Measurements from ENCODE around the gene TOB1. TPM values are rescaled to one million over a fixed set of nuclear protein-coding genes. Genes with fewer than 3 reads are reported as not detected.
A peak's percentile ranks its signal among the peaks of the same experiment; 100 is the strongest.

Gene TOB1
- polyA plus RNA-seq, 1 of the 3 experiments (the other 2 are of a cell fraction), result 19.3 TPM

DNA sequence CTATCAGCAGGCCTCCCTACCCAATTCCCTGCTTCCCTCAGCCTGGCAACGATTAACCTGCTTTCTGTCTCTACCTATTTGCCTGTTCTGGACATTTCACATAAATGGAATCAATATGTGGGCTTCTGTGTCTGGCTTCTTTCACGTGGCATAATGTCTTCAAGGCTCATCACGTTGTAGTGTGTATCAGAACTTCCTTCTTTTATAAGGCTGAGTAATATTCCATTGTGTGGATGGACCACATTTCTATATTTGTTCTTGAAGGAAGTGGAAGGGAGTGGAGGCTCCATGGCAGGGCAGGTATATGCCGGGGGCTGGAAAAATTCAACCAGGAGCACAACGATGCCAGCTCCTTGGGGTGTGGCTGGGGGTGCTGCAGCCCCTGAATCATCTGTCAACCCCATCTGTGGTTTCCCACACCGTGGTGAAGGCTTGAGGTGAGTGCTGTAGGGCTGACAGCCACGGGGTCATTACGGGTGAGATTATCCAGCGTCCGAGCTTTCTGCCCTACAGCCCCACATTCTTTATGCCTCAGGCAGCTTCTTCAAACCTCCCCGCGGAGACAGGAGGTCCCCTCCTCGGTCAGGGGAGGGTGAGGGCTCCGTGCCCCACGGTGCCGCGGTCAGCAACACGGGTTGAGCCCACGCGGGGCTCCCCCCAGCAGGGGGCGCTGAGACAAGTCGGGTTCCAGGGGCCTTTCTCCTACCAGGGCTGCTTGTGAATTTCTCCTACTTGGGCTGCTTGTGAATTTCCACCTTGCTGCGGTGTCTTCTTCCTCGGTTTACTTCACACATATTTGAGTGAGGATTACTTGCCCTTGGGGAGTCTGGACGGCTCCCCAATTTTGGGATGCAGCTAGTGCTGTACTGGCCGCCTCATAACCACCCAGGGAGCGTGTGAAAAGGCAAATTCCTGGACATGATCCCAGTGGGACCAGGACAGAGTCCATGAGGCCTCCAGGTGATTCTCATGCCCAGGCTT lies 49.1 kb downstream of the TOB1 start:
- Histone ChIP-seq H3K27me3 (ENCODE audit: insufficient read depth) (peaks cover 4% of the 10 kb centered on the region; the same call in 1 of the 2 replicates), H3K4me2 (0 out of 2 replicates have a peak overlapping the region, but pooled peaks have one; percentile 1), H3K4me3 (ENCODE audit: low read depth in 2 of 2, low read length in 1 of 2) (no peak overlapping the region; a peak in 1 of 4 replicates), H3K9me2 (no peaks in the 10 kb centered on the region), H2AFZ (ENCODE audit: low read depth) (no peak overlapping the region), H3K9me3 (no peaks in the 10 kb centered on the region), H4K20me1 (ENCODE audit: insufficient read depth) (no peaks in the 10 kb centered on the region), H3K36me3 (replicated peaks in 1 of 2; ENCODE audit: control insufficient read depth in 1 of 2, insufficient read depth in 2 of 2, low read length in 1 of 2) (no peaks in the 10 kb centered on the region), H3F3A (replicated peaks; ENCODE audit: insufficient read depth) (no peaks in the 10 kb centered on the region), H3K27ac (ENCODE audit: low read depth in 2 of 2, low read length in 1 of 2) (no peak overlapping the region), H3K4me1 (ENCODE audit: control insufficient read depth in 1 of 2, insufficient read depth in 2 of 2, low read depth in 1 of 2, low read length in 1 of 2) (no peaks in the 10 kb centered on the region; a peak in 1 of 4 replicates), H3K9ac (no peak overlapping the region), H3K79me2 (ENCODE audit: insufficient read depth) (no peaks in the 10 kb centered on the region)
- CTCF ChIA-PET, result interaction anchor here (0.6 to 8.3 kb wide), 27 partner anchors 10 to 336 kb away, joined by 3 to 71 read pairs (median 4); partner anchors contain the start of genes NME1 and WFIKKN2
- 34% methylated on average over 27 of the region's 27 CpGs for WGBS (ENCODE audit: low lambda C conversion rate)
- DNase-seq, result peak; percentile 84
- POLR2A ChIA-PET, result no interaction called here
- TF ChIP-seq MXI1 (IDR thresholded peaks at IDR 0.05; ENCODE audit: low read depth, low read length) (no peak), RFX5 (IDR thresholded peaks at IDR 0.05; ENCODE audit: low read length) (no peak), ELF1 (IDR thresholded peaks at IDR 0.05) (no peak), RAD21 (IDR thresholded peaks at IDR 0.05; ENCODE audit: low read length) (peak; percentile 44), JUND (IDR thresholded peaks at IDR 0.05) (no peak), TEAD4 (IDR thresholded peaks at IDR 0.05; ENCODE audit: borderline replicate concordance, insufficient read depth) (no peak), GABPA (IDR thresholded peaks at IDR 0.05; ENCODE audit: low read depth) (no peak), SMC3 (IDR thresholded peaks at IDR 0.05; ENCODE audit: low read depth, low read length) (peak; percentile 53), GATA2 (CRISPR knock-in tag; IDR thresholded peaks at IDR 0.05) (no peak), TCF12 (IDR thresholded peaks at IDR 0.05) (no peak), IRF3 (IDR thresholded peaks at IDR 0.05; ENCODE audit: low read depth, low read length) (no peak), MAX (IDR thresholded peaks at IDR 0.05; ENCODE audit: low read depth) (no peak), MEF2A (IDR thresholded peaks at IDR 0.05; ENCODE audit: borderline replicate concordance, low read depth) (no peak), RXRA (IDR thresholded peaks at IDR 0.05; ENCODE audit: borderline replicate concordance, low read depth) (no peak), CHD2 (IDR thresholded peaks at IDR 0.05; ENCODE audit: low read length, partially characterized antibody) (no peak), SIN3A (IDR thresholded peaks at IDR 0.05; ENCODE audit: borderline replicate concordance, low read depth, low read length) (no peak), USF2 (IDR thresholded peaks at IDR 0.05; ENCODE audit: borderline replicate concordance, low read depth, low read length) (no peak), EZH2phosphoT487 (IDR thresholded peaks at IDR 0.05; ENCODE audit: borderline replicate concordance, low read depth) (no peak), YY1 (IDR thresholded peaks at IDR 0.05; ENCODE audit: low read depth) (no peak), POLR2AphosphoS5 (IDR thresholded peaks at IDR 0.05; ENCODE audit: low read depth, low read length) (no peak)
- TF ChIP-seq, protein P1, sequence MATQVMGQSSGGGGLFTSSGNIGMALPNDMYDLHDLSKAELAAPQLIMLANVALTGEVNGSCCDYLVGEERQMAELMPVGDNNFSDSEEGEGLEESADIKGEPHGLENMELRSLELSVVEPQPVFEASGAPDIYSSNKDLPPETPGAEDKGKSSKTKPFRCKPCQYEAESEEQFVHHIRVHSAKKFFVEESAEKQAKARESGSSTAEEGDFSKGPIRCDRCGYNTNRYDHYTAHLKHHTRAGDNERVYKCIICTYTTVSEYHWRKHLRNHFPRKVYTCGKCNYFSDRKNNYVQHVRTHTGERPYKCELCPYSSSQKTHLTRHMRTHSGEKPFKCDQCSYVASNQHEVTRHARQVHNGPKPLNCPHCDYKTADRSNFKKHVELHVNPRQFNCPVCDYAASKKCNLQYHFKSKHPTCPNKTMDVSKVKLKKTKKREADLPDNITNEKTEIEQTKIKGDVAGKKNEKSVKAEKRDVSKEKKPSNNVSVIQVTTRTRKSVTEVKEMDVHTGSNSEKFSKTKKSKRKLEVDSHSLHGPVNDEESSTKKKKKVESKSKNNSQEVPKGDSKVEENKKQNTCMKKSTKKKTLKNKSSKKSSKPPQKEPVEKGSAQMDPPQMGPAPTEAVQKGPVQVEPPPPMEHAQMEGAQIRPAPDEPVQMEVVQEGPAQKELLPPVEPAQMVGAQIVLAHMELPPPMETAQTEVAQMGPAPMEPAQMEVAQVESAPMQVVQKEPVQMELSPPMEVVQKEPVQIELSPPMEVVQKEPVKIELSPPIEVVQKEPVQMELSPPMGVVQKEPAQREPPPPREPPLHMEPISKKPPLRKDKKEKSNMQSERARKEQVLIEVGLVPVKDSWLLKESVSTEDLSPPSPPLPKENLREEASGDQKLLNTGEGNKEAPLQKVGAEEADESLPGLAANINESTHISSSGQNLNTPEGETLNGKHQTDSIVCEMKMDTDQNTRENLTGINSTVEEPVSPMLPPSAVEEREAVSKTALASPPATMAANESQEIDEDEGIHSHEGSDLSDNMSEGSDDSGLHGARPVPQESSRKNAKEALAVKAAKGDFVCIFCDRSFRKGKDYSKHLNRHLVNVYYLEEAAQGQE (IDR thresholded peaks at IDR 0.05; ENCODE audit: low read depth, low read length), result no peak
- TF ChIP-seq, protein P2, sequence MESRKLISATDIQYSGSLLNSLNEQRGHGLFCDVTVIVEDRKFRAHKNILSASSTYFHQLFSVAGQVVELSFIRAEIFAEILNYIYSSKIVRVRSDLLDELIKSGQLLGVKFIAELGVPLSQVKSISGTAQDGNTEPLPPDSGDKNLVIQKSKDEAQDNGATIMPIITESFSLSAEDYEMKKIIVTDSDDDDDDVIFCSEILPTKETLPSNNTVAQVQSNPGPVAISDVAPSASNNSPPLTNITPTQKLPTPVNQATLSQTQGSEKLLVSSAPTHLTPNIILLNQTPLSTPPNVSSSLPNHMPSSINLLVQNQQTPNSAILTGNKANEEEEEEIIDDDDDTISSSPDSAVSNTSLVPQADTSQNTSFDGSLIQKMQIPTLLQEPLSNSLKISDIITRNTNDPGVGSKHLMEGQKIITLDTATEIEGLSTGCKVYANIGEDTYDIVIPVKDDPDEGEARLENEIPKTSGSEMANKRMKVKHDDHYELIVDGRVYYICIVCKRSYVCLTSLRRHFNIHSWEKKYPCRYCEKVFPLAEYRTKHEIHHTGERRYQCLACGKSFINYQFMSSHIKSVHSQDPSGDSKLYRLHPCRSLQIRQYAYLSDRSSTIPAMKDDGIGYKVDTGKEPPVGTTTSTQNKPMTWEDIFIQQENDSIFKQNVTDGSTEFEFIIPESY (IDR thresholded peaks at IDR 0.05; ENCODE audit: borderline replicate concordance, low read depth), result no peak
- TF ChIP-seq, protein P3, sequence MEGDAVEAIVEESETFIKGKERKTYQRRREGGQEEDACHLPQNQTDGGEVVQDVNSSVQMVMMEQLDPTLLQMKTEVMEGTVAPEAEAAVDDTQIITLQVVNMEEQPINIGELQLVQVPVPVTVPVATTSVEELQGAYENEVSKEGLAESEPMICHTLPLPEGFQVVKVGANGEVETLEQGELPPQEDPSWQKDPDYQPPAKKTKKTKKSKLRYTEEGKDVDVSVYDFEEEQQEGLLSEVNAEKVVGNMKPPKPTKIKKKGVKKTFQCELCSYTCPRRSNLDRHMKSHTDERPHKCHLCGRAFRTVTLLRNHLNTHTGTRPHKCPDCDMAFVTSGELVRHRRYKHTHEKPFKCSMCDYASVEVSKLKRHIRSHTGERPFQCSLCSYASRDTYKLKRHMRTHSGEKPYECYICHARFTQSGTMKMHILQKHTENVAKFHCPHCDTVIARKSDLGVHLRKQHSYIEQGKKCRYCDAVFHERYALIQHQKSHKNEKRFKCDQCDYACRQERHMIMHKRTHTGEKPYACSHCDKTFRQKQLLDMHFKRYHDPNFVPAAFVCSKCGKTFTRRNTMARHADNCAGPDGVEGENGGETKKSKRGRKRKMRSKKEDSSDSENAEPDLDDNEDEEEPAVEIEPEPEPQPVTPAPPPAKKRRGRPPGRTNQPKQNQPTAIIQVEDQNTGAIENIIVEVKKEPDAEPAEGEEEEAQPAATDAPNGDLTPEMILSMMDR (IDR thresholded peaks at IDR 0.05), result peak; percentile 82
